K562 (cell line): ENCODE measurements around the gene COMMD1.

Experiments used
- ETS1 ChIP-seq: conservative IDR thresholded peaks from 2 replicates; pipeline ENCODE4 v1.6.1; 2011; ENCODE audit warnings: low read depth, mild to moderate bottlenecking, low read length; ENCODE audit not compliant: control insufficient read depth
- JUN ChIP-seq, 2 experiments: sonication (generic) in 1 of 2; formaldehyde crosslinking in 1 of 2; IDR thresholded peaks; 2 replicates each; pipeline versions ENCODE4 v1.6.1 to v1.8.0; 2012 to 2022; ENCODE audit warnings: borderline replicate concordance in 2 of 2, mild to moderate bottlenecking in 2 of 2, improper control_type of control experiment in 1 of 2, low read depth in 1 of 2, low read length in 1 of 2, missing genetic modification reagents in 1 of 2
- JUND ChIP-seq, 2 experiments: IDR thresholded peaks; 2 replicates in 1 of 2; 3 replicates in 1 of 2; pipeline ENCODE4 v1.6.1; 2011; ENCODE audit warnings: borderline replicate concordance in 2 of 2, low read depth in 2 of 2, low read length in 2 of 2, improper control_type of control experiment in 1 of 2, missing biosample characterization in 1 of 2, missing genetic modification characterization in 1 of 2, missing genetic modification reagents in 1 of 2
- PATZ1 ChIP-seq: fragments of 250-450 bp; sonication (Bioruptor Pico); IDR thresholded peaks from 2 replicates; pipeline ENCODE4 v1.5.0; 2020; ENCODE audit warnings: mild to moderate bottlenecking, borderline replicate concordance
- POLR2A ChIP-seq: fragments of 450-650 bp; conservative IDR thresholded peaks from 2 replicates; pipeline ENCODE4 v1.6.1; 2016
- SIN3A ChIP-seq, 2 experiments: fragments of 150-350 bp in 1 of 2; IDR thresholded peaks; 2 replicates each; pipeline ENCODE4 v1.6.1; 2011 to 2016; ENCODE audit warnings: borderline replicate concordance in 2 of 2, low read depth in 2 of 2, low read length in 2 of 2, mild to moderate bottlenecking in 2 of 2, moderate library complexity in 2 of 2; ENCODE audit not compliant: control insufficient read depth in 1 of 2
- SMC3 ChIP-seq: conservative IDR thresholded peaks from 2 replicates; pipeline ENCODE4 v1.6.1; 2011; ENCODE audit warnings: low read depth, low read length, improper control_type of control experiment; ENCODE audit not compliant: insufficient read depth
- TFAP4 ChIP-seq: sonication (generic); formaldehyde crosslinking; IDR thresholded peaks from 2 replicates; pipeline ENCODE4 v1.8.0; 2022; ENCODE audit warnings: missing genetic modification reagents, mild to moderate bottlenecking, moderate library complexity, borderline replicate concordance
- ZBTB43 ChIP-seq: sonication (generic); formaldehyde crosslinking; IDR thresholded peaks from 2 replicates; pipeline ENCODE4 v1.8.0; 2023; ENCODE audit warnings: mild to moderate bottlenecking, missing genetic modification reagents
- ZHX1 ChIP-seq: fragments of 150-350 bp; conservative IDR thresholded peaks from 2 replicates; pipeline ENCODE4 v1.6.1; 2014; ENCODE audit warnings: low read length
- ZNF239 ChIP-seq: fragments of 250-450 bp; sonication (Bioruptor Pico); IDR thresholded peaks from 2 replicates; pipeline ENCODE4 v1.4.0; 2020; ENCODE audit warnings: mild to moderate bottlenecking

- TF ChIP-seq JUN (IDR thresholded peaks at IDR 0.05; ENCODE audit: borderline replicate concordance, low read depth, low read length) = no peak
- no peak for TF ChIP-seq JUN (CRISPR knock-in tag; IDR thresholded peaks at IDR 0.05; ENCODE audit: borderline replicate concordance)
- no peak for TF ChIP-seq SMC3
- no peak for TF ChIP-seq ZNF239 (CRISPR knock-in tag)
- TF ChIP-seq ZHX1 = no peak
- TF ChIP-seq PATZ1 (CRISPR knock-in tag) = no peak
- no peak for TF ChIP-seq ETS1
- TF ChIP-seq TFAP4 (CRISPR knock-in tag) = no peak
- no peak for TF ChIP-seq SIN3A (IDR thresholded peaks at IDR 0.05; ENCODE audit: borderline replicate concordance in 2 of 2, control insufficient read depth in 1 of 2, low read depth in 2 of 2, low read length in 2 of 2)
- no peak for TF ChIP-seq JUND (IDR thresholded peaks at IDR 0.05; ENCODE audit: borderline replicate concordance, low read depth, low read length)
- TF ChIP-seq JUND (tag; IDR thresholded peaks at IDR 0.05; ENCODE audit: borderline replicate concordance, low read depth, low read length) = no peak
- TF ChIP-seq POLR2A = no peak
- TF ChIP-seq ZBTB43 (CRISPR knock-in tag) = no peak
These were observed 43.4 kb downstream of the COMMD1 start for GRCh38 chr2:61948661-61949457.
